IMR-90 (cell line): ENCODE measurements around the gene NLGN2. TPM values are rescaled to one million over a fixed set of nuclear protein-coding genes. Genes with fewer than 3 reads are reported as not detected.
A peak's percentile ranks its signal among the peaks of the same experiment; 100 is the strongest.

Source experiments
- ATAC-seq: fragments of 200-7000 bp; cut with Tn5 transposase; 2 replicates; pipeline ENCODE4 v1.9.1; 2020; ENCODE audit warnings: low read depth, mild to moderate bottlenecking, moderate library complexity
- BruUV-seq: library from RNA; stranded (reverse); fragments of 400-500 nt; replicated peaks from 2 replicates; lab custom pipeline; 2021; lab: Mats Ljungman, UMichigan
- CTCF ChIA-PET: fragments of 300-600 bp; formaldehyde crosslinking; extraction: SDS; loops from one replicate; lab custom pipeline; 2021; ENCODE audit warnings: antibody characterized with exemption; lab: Yijun Ruan, JAX
- POLR2A ChIA-PET: fragments of 300-600 bp; sonication (Branson Sonifier 250); formaldehyde crosslinking; loops from one replicate; lab custom pipeline; 2022; ENCODE audit warnings: antibody characterized with exemption; ENCODE audit not compliant: unreplicated experiment; lab: Charles Lee
- DNase-seq: peaks from one replicate; pipeline ENCODE4 v3.0.0; 2013
- H2AFZ ChIP-seq: replicated peaks from 2 replicates; pipeline ENCODE3; 2013; ENCODE audit warnings: low read length, mild to moderate bottlenecking; ENCODE audit not compliant: poor library complexity
- H2AK5ac ChIP-seq: 2 replicates; pipeline ENCODE4 v1.6.1; 2013; ENCODE audit warnings: low read depth, low read length, inconsistent platforms
- H2AK9ac ChIP-seq: replicated peaks from 2 replicates; pipeline ENCODE3; 2013; ENCODE audit warnings: mild to moderate bottlenecking, low read depth, low read length, moderate library complexity; ENCODE audit not compliant: poor library complexity
- H2BK120ac ChIP-seq: 2 replicates; pipeline ENCODE4 v1.6.1; 2013; ENCODE audit warnings: low read depth, low read length, inconsistent platforms
- H2BK15ac ChIP-seq: 3 replicates; pipeline ENCODE4 v1.6.1; 2013; ENCODE audit warnings: low read depth, low read length, inconsistent platforms
- H2BK20ac ChIP-seq: 2 replicates; pipeline ENCODE4 v1.6.1; 2013; ENCODE audit warnings: low read depth, mild to moderate bottlenecking, inconsistent platforms, low read length, moderate library complexity
- H2BK5ac ChIP-seq: 2 replicates; pipeline ENCODE4 v1.6.1; 2013; ENCODE audit warnings: mild to moderate bottlenecking, low read depth, low read length, inconsistent platforms; ENCODE audit not compliant: poor library complexity, severe bottlenecking
- H3K14ac ChIP-seq: replicated peaks from 2 replicates; pipeline ENCODE4 v1.6.1; 2013; ENCODE audit warnings: low read depth, low read length, inconsistent platforms
- H3K18ac ChIP-seq: 2 replicates; pipeline ENCODE4 v1.6.1; 2013; ENCODE audit warnings: low read depth, low read length, control low read depth
- H3K23ac ChIP-seq: 2 replicates; pipeline ENCODE4 v1.6.1; 2013; ENCODE audit warnings: low read depth, low read length, inconsistent platforms
- H3K27ac ChIP-seq: 2 replicates; pipeline ENCODE4 v1.5.1; 2013; ENCODE audit warnings: mild to moderate bottlenecking, control low read depth, low read length; ENCODE audit not compliant: insufficient read depth
- H3K27me3 ChIP-seq: 2 replicates; pipeline ENCODE4 v1.6.1; 2013; ENCODE audit warnings: low read length; ENCODE audit not compliant: control insufficient read depth, insufficient read depth
- H3K36me3 ChIP-seq: 2 replicates; pipeline ENCODE4 v1.6.1; 2013; ENCODE audit warnings: low read length, mixed read lengths; ENCODE audit not compliant: control insufficient read depth, insufficient read depth
- H3K4ac ChIP-seq: 2 replicates; pipeline ENCODE4 v1.6.1; 2013; ENCODE audit warnings: low read depth, low read length, inconsistent platforms
- H3K4me1 ChIP-seq: 2 replicates; pipeline ENCODE4 v1.6.1; 2013; ENCODE audit warnings: low read length, mixed read lengths; ENCODE audit not compliant: control insufficient read depth, insufficient read depth
- H3K4me2 ChIP-seq: 2 replicates; pipeline ENCODE4 v1.6.1; 2013; ENCODE audit warnings: low read depth, mild to moderate bottlenecking, control low read depth, low read length, moderate library complexity
- H3K4me3 ChIP-seq: 2 replicates; pipeline ENCODE4 v1.5.1; 2013; ENCODE audit warnings: low read depth, mild to moderate bottlenecking, control low read depth, low read length, moderate library complexity; ENCODE audit not compliant: insufficient read depth
- H3K56ac ChIP-seq: 2 replicates; pipeline ENCODE4 v1.6.1; 2013; ENCODE audit warnings: low read length, inconsistent platforms; ENCODE audit not compliant: insufficient read depth; ENCODE audit errors: extremely low read depth
- H3K79me1 ChIP-seq, 2 experiments: 2 replicates each; pipeline ENCODE4 v1.6.1; 2013; ENCODE audit warnings: low read length in 2 of 2, inconsistent platforms in 1 of 2, low read depth in 1 of 2
- H3K9ac ChIP-seq: 2 replicates; pipeline ENCODE4 v1.6.1; 2013; ENCODE audit warnings: low read depth, low read length, control low read depth
- H3K9me1 ChIP-seq: 2 replicates; pipeline ENCODE4 v1.6.1; 2013; ENCODE audit warnings: low read length, inconsistent platforms; ENCODE audit not compliant: insufficient read depth
- H3K9me3 ChIP-seq: 2 replicates; pipeline ENCODE4 v1.6.1; 2013; ENCODE audit warnings: low read length; ENCODE audit not compliant: control insufficient read depth, insufficient read depth
- H4K20me1 ChIP-seq: 2 replicates; pipeline ENCODE4 v1.6.1; 2013; ENCODE audit warnings: low read length, inconsistent platforms; ENCODE audit not compliant: insufficient read depth
- H4K5ac ChIP-seq: 2 replicates; pipeline ENCODE4 v1.6.1; 2013; ENCODE audit warnings: mild to moderate bottlenecking, low read depth, low read length, control low read depth
- H4K8ac ChIP-seq, 2 experiments: 2 replicates each; pipeline ENCODE4 v1.6.1; 2013; ENCODE audit warnings: low read depth in 2 of 2, low read length in 2 of 2, control low read depth in 1 of 2, inconsistent platforms in 1 of 2
- H4K91ac ChIP-seq: 2 replicates; pipeline ENCODE4 v1.6.1; 2013; ENCODE audit warnings: low read depth, low read length, inconsistent platforms; ENCODE audit not compliant: insufficient read depth
- BHLHE40 ChIP-seq: fragments of 150-350 bp; IDR thresholded peaks from 2 replicates; pipeline ENCODE4 v1.6.1; 2016; ENCODE audit warnings: mild to moderate bottlenecking, low read depth, low read length
- CEBPB ChIP-seq: IDR thresholded peaks from 2 replicates; pipeline ENCODE4 v1.6.1; 2012; ENCODE audit warnings: low read depth, low read length, improper control_type of control experiment
- CHD1 ChIP-seq: IDR thresholded peaks from 2 replicates; pipeline ENCODE4 v1.6.1; 2012; ENCODE audit warnings: low read depth, low read length, improper control_type of control experiment
- CTCF ChIP-seq: conservative IDR thresholded peaks from 2 replicates; pipeline ENCODE4 v1.5.1; 2012; ENCODE audit warnings: mild to moderate bottlenecking, low read depth, low read length, improper control_type of control experiment
- ELK1 ChIP-seq: fragments of 150-350 bp; IDR thresholded peaks from 2 replicates; pipeline ENCODE4 v1.6.1; 2016; ENCODE audit warnings: low read depth, mild to moderate bottlenecking, low read length, moderate library complexity, borderline replicate concordance
- FOS ChIP-seq: fragments of 150-350 bp; IDR thresholded peaks from 2 replicates; pipeline ENCODE4 v1.6.1; 2016; ENCODE audit warnings: low read depth, low read length
- MAZ ChIP-seq: IDR thresholded peaks from 2 replicates; pipeline ENCODE4 v1.6.1; 2012; ENCODE audit warnings: low read depth, mild to moderate bottlenecking, low read length, improper control_type of control experiment, moderate library complexity, borderline replicate concordance
- MXI1 ChIP-seq: IDR thresholded peaks from 2 replicates; pipeline ENCODE4 v1.6.1; 2012; ENCODE audit warnings: low read depth, mild to moderate bottlenecking, low read length, moderate library complexity, borderline replicate concordance
- NFE2L2 ChIP-seq: fragments of 150-350 bp; IDR thresholded peaks from 2 replicates; pipeline ENCODE4 v1.6.1; 2016; ENCODE audit warnings: low read depth, mild to moderate bottlenecking, low read length
- POLR2A ChIP-seq: IDR thresholded peaks from 2 replicates; pipeline ENCODE4 v1.6.1; 2012; ENCODE audit warnings: mild to moderate bottlenecking, low read depth, low read length
- RAD21 ChIP-seq: IDR thresholded peaks from 2 replicates; pipeline ENCODE4 v1.6.1; 2012; ENCODE audit warnings: low read length, improper control_type of control experiment
- RCOR1 ChIP-seq: IDR thresholded peaks from 2 replicates; pipeline ENCODE4 v1.6.1; 2012; ENCODE audit warnings: mild to moderate bottlenecking, low read length, improper control_type of control experiment; ENCODE audit not compliant: insufficient replicate concordance
- RFX5 ChIP-seq: IDR thresholded peaks from 2 replicates; pipeline ENCODE4 v1.8.0; 2012; ENCODE audit warnings: low read depth, mild to moderate bottlenecking, low read length, moderate library complexity
- SMC3 ChIP-seq: fragments of 150-350 bp; IDR thresholded peaks from 2 replicates; pipeline ENCODE4 v1.6.1; 2016; ENCODE audit warnings: low read depth, mild to moderate bottlenecking, antibody characterized with exemption, low read length, moderate library complexity
- USF2 ChIP-seq: fragments of 150-350 bp; IDR thresholded peaks from 2 replicates; pipeline ENCODE4 v1.6.1; 2017; ENCODE audit warnings: mild to moderate bottlenecking, antibody characterized with exemption, low read length, low read depth
- WGBS, 2 experiments: methylation state at CpG; one replicate each; pipeline versions ENCODE4 v1.1.5 to v1.1.7; 2013; ENCODE audit warnings: missing lambda C conversion rate in 2 of 2; ENCODE audit not compliant: insufficient read length in 1 of 2; ENCODE audit errors: extremely low coverage in 2 of 2; 5-methylcytosine and 5-hydroxymethylcytosine counted together
- dilution Hi-C: fragments of 300-500 bp; cut with HindIII; formaldehyde crosslinking; loops from one replicate; pipeline ENCODE4 v1.14.3; 2018; ENCODE audit warnings: low sequenced_read_pairs; ENCODE audit not compliant: unreplicated experiment
- in situ Hi-C: fragments of 300-500 bp; cut with MboI; formaldehyde crosslinking; loops from 3 replicates; pipeline ENCODE4 v1.14.3; 2019; ENCODE audit warnings: low sequenced_read_pairs, inconsistent platforms, mixed read lengths
- intact Hi-C: fragments of 100-400 bp; cut with micrococcal nuclease; formaldehyde crosslinking; loops from 2 replicates; pipeline ENCODE4 v1.10.0; 2022
- polyA plus RNA-seq, 3 experiments: library from polyadenylated mRNA; depleted of rRNA; stranded (reverse); fragments of >200 nt; gene quantifications; 2 replicates each; pipeline ENCODE4 v1.2.3, GENCODE V29; 2012; ENCODE audit warnings: low replicate concordance in 1 of 3
- total RNA-seq: library from RNA; depleted of rRNA; stranded (reverse); fragments of >200 nt; gene quantifications from 2 replicates; pipeline ENCODE4 v1.2.3, GENCODE V29; 2012

The NLGN2 gene
- total and polyA plus RNA-seq, 2 of the 4 experiments (the other 2 are of a cell fraction) = 1.8 to 38.1 TPM

- Histone ChIP-seq H2BK5ac (no peak within 1 kb of the TSS), H3K27me3 (no peaks in the 10 kb centered on the region), H3K36me3 (peaks cover 21% of the 10 kb centered on the region), H2AK9ac (peak within 1 kb of the TSS; percentile 42), H3K9me1 (0 out of 2 replicates have a peak, but pooled peaks cover 6% of the 10 kb centered on the region), H2BK20ac (no peak within 1 kb of the TSS), H3K4me2 (no peak within 1 kb of the TSS), H3K79me1 (no peaks in the 10 kb centered on the region), H2BK120ac (no peak within 1 kb of the TSS), H2AK5ac (no peak within 1 kb of the TSS), H3K18ac (no peak within 1 kb of the TSS), H4K91ac (no peak within 1 kb of the TSS), H3K4me3 (no peak within 1 kb of the TSS), H3K4me1 (no peaks in the 10 kb centered on the region), H3K9me3 (no peaks in the 10 kb centered on the region), H3K14ac (no peak within 1 kb of the TSS), H3K27ac (no peak within 1 kb of the TSS), H2AFZ (no peak within 1 kb of the TSS), H3K9ac (no peak within 1 kb of the TSS), H3K4ac (no peak within 1 kb of the TSS), H3K56ac (no peak within 1 kb of the TSS), H2BK15ac (no peak within 1 kb of the TSS), H4K5ac (no peak within 1 kb of the TSS), H4K20me1 (peaks cover 7% of the 10 kb centered on the region; the same call in 1 of the 2 replicates), H3K23ac (no peak within 1 kb of the TSS), H4K8ac (no peak within 1 kb of the TSS)
- no peak for DNase-seq
- 33% methylated on average over 6 of the region's 17 CpGs; no CpG with 5 or more reads in 1 of the 2 experiments for WGBS, 2 experiments
- ChIA-PET CTCF (interaction anchor here (0.5 kb wide), 1 partner anchor 111 kb away, joined by 7 read pairs; no protein-coding TSS in a partner anchor), POLR2A (interaction anchor here (1.0 kb wide), 1 partner anchor 14 kb away, joined by 3 read pairs; no protein-coding TSS in a partner anchor)
- intact Hi-C loops (no loop called here), dilution Hi-C loops (no loop called here), in situ Hi-C loops (no loop called here)
- ATAC-seq = no peak
- no TSS peak for BruUV-seq
- TF ChIP-seq RCOR1 (no peak), CTCF (no peak), ELK1 (no peak), BHLHE40 (no peak), NFE2L2 (no peak), CEBPB (no peak), FOS (no peak), USF2 (no peak), POLR2A (no peak), SMC3 (no peak), RFX5 (no peak), MAZ (no peak), MXI1 (no peak), RAD21 (no peak), CHD1 (no peak)
Observed at GRCh38 chr17:7419819-7420610, 12.4 kb downstream of the NLGN2 start, which contains the start of gene SPEM1. SPEM1 (plus strand) TSS chr17:7420324; CDS start chr17:7420385, 61 bp downstream.
